HEK293 (cell line): ENCODE measurements around the gene ZNF99.
"Not testable (repeated sequence)": the region's sequence is repeated elsewhere in the genome, so short reads cannot be mapped to it uniquely, and the experiment has no call there.

Experiments used
- CTCF ChIA-PET: fragments of 350-600 bp; formaldehyde crosslinking; extraction: SDS; loops from one replicate; lab custom pipeline; 2021; ENCODE audit warnings: antibody characterized with exemption; lab: Yijun Ruan, JAX
- POLR2A ChIA-PET: fragments of 300-600 bp; formaldehyde crosslinking; extraction: SDS; loops from one replicate; lab custom pipeline; 2020; ENCODE audit warnings: antibody characterized with exemption, inconsistent platforms; lab: Yijun Ruan, JAX
- H3K27ac ChIP-seq: fragments of 200-500 bp; sonication (Bioruptor generic); 2 replicates; pipeline ENCODE4 v1.5.1; 2014; ENCODE audit warnings: low read depth, low read length, control low read depth, inconsistent platforms; ENCODE audit errors: extremely low read depth
- H3K36me3 ChIP-seq, 2 experiments: fragments of 200-500 bp in 1 of 2; sonication (Bioruptor generic) in 1 of 2; 1 replicate in 1 of 2; 2 replicates in 1 of 2; pipeline ENCODE4 v1.5.1; 2014 to 2017; ENCODE audit warnings: inconsistent platforms in 2 of 2, low read length in 2 of 2; ENCODE audit not compliant: control insufficient read depth in 2 of 2, insufficient read depth in 1 of 2
- H3K4me1 ChIP-seq: fragments of 200-500 bp; sonication (Bioruptor generic); 2 replicates; pipeline ENCODE4 v1.5.1; 2014; ENCODE audit warnings: mild to moderate bottlenecking, low read length, inconsistent platforms; ENCODE audit not compliant: control insufficient read depth, insufficient read depth
- H3K4me3 ChIP-seq: 2 replicates; pipeline ENCODE4 v1.5.1; 2011; ENCODE audit warnings: low read depth, mild to moderate bottlenecking, control low read depth, low read length, moderate library complexity
- H3K9me3 ChIP-seq: fragments of 200-500 bp; sonication (Bioruptor generic); 2 replicates; pipeline ENCODE4 v1.5.1; 2014; ENCODE audit warnings: low read depth, low read length, inconsistent platforms; ENCODE audit not compliant: control insufficient read depth, insufficient read depth
- BCL11B ChIP-seq: fragments of 450-650 bp; formaldehyde crosslinking; IDR thresholded peaks from 2 replicates; pipeline ENCODE4 v1.5.1; 2016; ENCODE audit warnings: low read depth, missing biosample characterization, missing genetic modification characterization
- GLI4 ChIP-seq: fragments of 450-650 bp; formaldehyde crosslinking; IDR thresholded peaks from 2 replicates; pipeline ENCODE4 v1.5.1; 2016; ENCODE audit warnings: missing biosample characterization, missing genetic modification characterization
- KLF7 ChIP-seq: fragments of 450-650 bp; formaldehyde crosslinking; IDR thresholded peaks from 2 replicates; pipeline ENCODE4 v1.5.1; 2016; ENCODE audit warnings: missing biosample characterization, missing genetic modification characterization, borderline replicate concordance
- MYNN ChIP-seq: fragments of 450-650 bp; formaldehyde crosslinking; IDR thresholded peaks from 2 replicates; pipeline ENCODE4 v1.5.1; 2016; ENCODE audit warnings: missing biosample characterization, missing genetic modification characterization, borderline replicate concordance
- MZF1 ChIP-seq: fragments of 450-650 bp; formaldehyde crosslinking; IDR thresholded peaks from 2 replicates; pipeline ENCODE4 v1.5.1; 2017; ENCODE audit warnings: missing biosample characterization, missing genetic modification characterization, borderline replicate concordance
- REPIN1 ChIP-seq: fragments of 450-650 bp; formaldehyde crosslinking; IDR thresholded peaks from 2 replicates; pipeline ENCODE4 v1.5.1; 2017; ENCODE audit warnings: missing biosample characterization, missing genetic modification characterization, low read depth
- ZBTB48 ChIP-seq: fragments of 450-650 bp; formaldehyde crosslinking; IDR thresholded peaks from 2 replicates; pipeline ENCODE4 v1.5.1; 2016; ENCODE audit warnings: missing biosample characterization, missing genetic modification characterization
- ZIC2 ChIP-seq: fragments of 450-650 bp; formaldehyde crosslinking; IDR thresholded peaks from 2 replicates; pipeline ENCODE4 v1.5.1; 2016; ENCODE audit warnings: missing biosample characterization, missing genetic modification characterization
- ZNF10 ChIP-seq: fragments of 450-650 bp; formaldehyde crosslinking; IDR thresholded peaks from 2 replicates; pipeline ENCODE4 v1.5.1; 2017; ENCODE audit warnings: missing biosample characterization, missing genetic modification characterization
- ZNF112 ChIP-seq: fragments of 450-650 bp; formaldehyde crosslinking; IDR thresholded peaks from 2 replicates; pipeline ENCODE4 v1.5.0; 2017; ENCODE audit warnings: missing biosample characterization, missing genetic modification characterization
- ZNF146 ChIP-seq: fragments of 450-650 bp; formaldehyde crosslinking; IDR thresholded peaks from 2 replicates; pipeline ENCODE4 v1.5.1; 2016; ENCODE audit warnings: missing biosample characterization, missing genetic modification characterization
- ZNF169 ChIP-seq: fragments of 450-650 bp; formaldehyde crosslinking; IDR thresholded peaks from 2 replicates; pipeline ENCODE4 v1.5.1; 2016; ENCODE audit warnings: missing biosample characterization, missing genetic modification characterization
- ZNF174 ChIP-seq: fragments of 450-650 bp; formaldehyde crosslinking; IDR thresholded peaks from 2 replicates; pipeline ENCODE4 v1.5.0; 2017; ENCODE audit warnings: missing biosample characterization, mild to moderate bottlenecking, missing genetic modification characterization
- ZNF23 ChIP-seq: fragments of 450-650 bp; formaldehyde crosslinking; IDR thresholded peaks from 2 replicates; pipeline ENCODE4 v1.5.1; 2016; ENCODE audit warnings: missing biosample characterization, missing genetic modification characterization, borderline replicate concordance
- ZNF248 ChIP-seq: fragments of 450-650 bp; formaldehyde crosslinking; IDR thresholded peaks from 2 replicates; pipeline ENCODE4 v1.5.1; 2017; ENCODE audit warnings: missing biosample characterization, missing genetic modification characterization
- ZNF266 ChIP-seq: fragments of 450-650 bp; formaldehyde crosslinking; IDR thresholded peaks from 2 replicates; pipeline ENCODE4 v1.5.1; 2016; ENCODE audit warnings: missing biosample characterization, missing genetic modification characterization, low read depth
- ZNF311 ChIP-seq: fragments of 450-650 bp; formaldehyde crosslinking; IDR thresholded peaks from 2 replicates; pipeline ENCODE4 v1.5.1; 2017; ENCODE audit warnings: missing biosample characterization, missing genetic modification characterization, borderline replicate concordance
- ZNF394 ChIP-seq: fragments of 450-650 bp; formaldehyde crosslinking; IDR thresholded peaks from 2 replicates; pipeline ENCODE4 v1.5.1; 2016; ENCODE audit warnings: missing biosample characterization, missing genetic modification characterization, mild to moderate bottlenecking, moderate library complexity, borderline replicate concordance
- ZNF416 ChIP-seq: fragments of 450-650 bp; formaldehyde crosslinking; IDR thresholded peaks from 2 replicates; pipeline ENCODE4 v1.5.1; 2016; ENCODE audit warnings: missing biosample characterization, missing genetic modification characterization
- ZNF426 ChIP-seq: fragments of 450-650 bp; formaldehyde crosslinking; IDR thresholded peaks from 2 replicates; pipeline ENCODE4 v1.5.1; 2017; ENCODE audit warnings: missing biosample characterization, missing genetic modification characterization, mild to moderate bottlenecking, inconsistent platforms, moderate library complexity
- ZNF473 ChIP-seq: fragments of 450-650 bp; formaldehyde crosslinking; IDR thresholded peaks from 2 replicates; pipeline ENCODE4 v1.5.1; 2017; ENCODE audit warnings: missing biosample characterization, missing genetic modification characterization
- ZNF555 ChIP-seq: fragments of 450-650 bp; formaldehyde crosslinking; conservative IDR thresholded peaks from 2 replicates; pipeline ENCODE4 v1.5.1; 2017; ENCODE audit warnings: missing biosample characterization, mild to moderate bottlenecking, missing genetic modification characterization, inconsistent platforms
- ZNF747 ChIP-seq: fragments of 450-650 bp; formaldehyde crosslinking; IDR thresholded peaks from 2 replicates; pipeline ENCODE4 v1.5.1; 2016; ENCODE audit warnings: missing biosample characterization, missing genetic modification characterization
- ZNF776 ChIP-seq: fragments of 450-650 bp; formaldehyde crosslinking; IDR thresholded peaks from 2 replicates; pipeline ENCODE4 v1.5.0; 2017; ENCODE audit warnings: missing biosample characterization, missing genetic modification characterization, borderline replicate concordance
- ZNF830 ChIP-seq: fragments of 450-650 bp; IDR thresholded peaks from 2 replicates; pipeline ENCODE4 v1.5.0; 2018; ENCODE audit warnings: missing biosample characterization, missing genetic modification characterization, low read depth, mild to moderate bottlenecking, moderate library complexity
- TF ChIP-seq, protein P1 (sequence below): fragments of 450-650 bp; formaldehyde crosslinking; IDR thresholded peaks from 2 replicates; pipeline ENCODE4 v1.5.1; 2016; ENCODE audit warnings: missing biosample characterization, missing genetic modification characterization
- TF ChIP-seq, protein P2 (sequence below): fragments of 450-650 bp; formaldehyde crosslinking; IDR thresholded peaks from 2 replicates; pipeline ENCODE4 v1.5.1; 2017; ENCODE audit warnings: missing biosample characterization, mild to moderate bottlenecking, missing genetic modification characterization, moderate library complexity
- TF ChIP-seq, protein P3 (sequence below): fragments of 450-650 bp; formaldehyde crosslinking; IDR thresholded peaks from 2 replicates; pipeline ENCODE4 v1.5.1; 2017; ENCODE audit warnings: missing biosample characterization, missing genetic modification characterization
- TF ChIP-seq, protein P4 (sequence below): fragments of 450-650 bp; formaldehyde crosslinking; IDR thresholded peaks from 2 replicates; pipeline ENCODE4 v1.5.1; 2016; ENCODE audit warnings: missing biosample characterization, missing genetic modification characterization

Gene ZNF99

DNA sequence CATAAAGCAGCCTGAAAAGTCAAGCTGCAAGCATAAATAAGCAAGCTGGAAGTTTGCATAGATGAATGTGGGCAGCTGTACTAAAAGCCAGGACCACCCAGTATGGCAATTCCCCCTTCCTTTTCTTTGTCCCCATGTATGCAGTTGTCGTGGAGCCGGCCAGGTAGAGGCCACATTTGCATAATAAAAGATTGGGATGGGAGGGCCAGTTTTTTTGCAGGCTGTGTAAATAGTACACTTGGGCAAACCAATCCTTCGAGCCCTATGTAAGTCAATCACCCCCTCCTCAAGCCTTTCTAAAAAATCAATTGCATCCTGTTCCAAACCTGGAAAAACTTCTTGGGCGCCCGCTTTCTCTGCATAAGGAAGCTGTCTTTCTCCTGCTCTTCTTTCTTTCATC lies 13.1 kb upstream of the ZNF99 start:
- no peak for TF ChIP-seq ZNF747 (tag by site-specific recombination)
- TF ChIP-seq ZNF473 (tag by site-specific recombination) = no peak
- TF ChIP-seq ZNF169 (tag by site-specific recombination) = no peak
- TF ChIP-seq ZNF10 = no peak
- no peak for TF ChIP-seq MYNN
- TF ChIP-seq, protein P1, sequence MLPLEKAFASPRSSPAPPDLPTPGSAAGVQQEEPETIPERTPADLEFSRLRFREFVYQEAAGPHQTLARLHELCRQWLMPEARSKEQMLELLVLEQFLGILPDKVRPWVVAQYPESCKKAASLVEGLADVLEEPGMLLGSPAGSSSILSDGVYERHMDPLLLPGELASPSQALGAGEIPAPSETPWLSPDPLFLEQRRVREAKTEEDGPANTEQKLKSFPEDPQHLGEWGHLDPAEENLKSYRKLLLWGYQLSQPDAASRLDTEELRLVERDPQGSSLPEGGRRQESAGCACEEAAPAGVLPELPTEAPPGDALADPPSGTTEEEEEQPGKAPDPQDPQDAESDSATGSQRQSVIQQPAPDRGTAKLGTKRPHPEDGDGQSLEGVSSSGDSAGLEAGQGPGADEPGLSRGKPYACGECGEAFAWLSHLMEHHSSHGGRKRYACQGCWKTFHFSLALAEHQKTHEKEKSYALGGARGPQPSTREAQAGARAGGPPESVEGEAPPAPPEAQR = no peak
- no peak for TF ChIP-seq BCL11B
- TF ChIP-seq ZNF248 (tag by site-specific recombination) = no peak
- no peak for TF ChIP-seq ZNF112
- TF ChIP-seq ZIC2 (tag by site-specific recombination) = no peak
- TF ChIP-seq, protein P2, sequence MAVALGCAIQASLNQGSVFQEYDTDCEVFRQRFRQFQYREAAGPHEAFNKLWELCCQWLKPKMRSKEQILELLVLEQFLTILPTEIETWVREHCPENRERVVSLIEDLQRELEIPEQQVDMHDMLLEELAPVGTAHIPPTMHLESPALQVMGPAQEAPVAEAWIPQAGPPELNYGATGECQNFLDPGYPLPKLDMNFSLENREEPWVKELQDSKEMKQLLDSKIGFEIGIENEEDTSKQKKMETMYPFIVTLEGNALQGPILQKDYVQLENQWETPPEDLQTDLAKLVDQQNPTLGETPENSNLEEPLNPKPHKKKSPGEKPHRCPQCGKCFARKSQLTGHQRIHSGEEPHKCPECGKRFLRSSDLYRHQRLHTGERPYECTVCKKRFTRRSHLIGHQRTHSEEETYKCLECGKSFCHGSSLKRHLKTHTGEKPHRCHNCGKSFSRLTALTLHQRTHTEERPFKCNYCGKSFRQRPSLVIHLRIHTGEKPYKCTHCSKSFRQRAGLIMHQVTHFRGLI (tag by site-specific recombination) = no peak
- TF ChIP-seq ZNF146 = no peak
- no peak for TF ChIP-seq REPIN1 (tag by site-specific recombination)
- no peak for TF ChIP-seq ZNF266
- TF ChIP-seq ZNF174 (tag by site-specific recombination) = no peak
- TF ChIP-seq ZBTB48 (tag by site-specific recombination) = no peak
- no peak for TF ChIP-seq GLI4 (tag by site-specific recombination)
- TF ChIP-seq ZNF776 (tag by site-specific recombination) = no peak
- no peak for TF ChIP-seq ZNF23 (tag by site-specific recombination)
- H3K4me1 ChIP-seq = no peaks in the 10 kb centered on the region
- ChIA-PET POLR2A (no interaction called here), CTCF (no interaction called here)
- no peaks in the 10 kb centered on the region; a peak in 1 of 3 replicates for H3K36me3 ChIP-seq
- H3K4me3 ChIP-seq = no peak overlapping the region
- H3K9me3 ChIP-seq = no peaks in the 10 kb centered on the region
- H3K27ac ChIP-seq = no peak overlapping the region

DNA sequence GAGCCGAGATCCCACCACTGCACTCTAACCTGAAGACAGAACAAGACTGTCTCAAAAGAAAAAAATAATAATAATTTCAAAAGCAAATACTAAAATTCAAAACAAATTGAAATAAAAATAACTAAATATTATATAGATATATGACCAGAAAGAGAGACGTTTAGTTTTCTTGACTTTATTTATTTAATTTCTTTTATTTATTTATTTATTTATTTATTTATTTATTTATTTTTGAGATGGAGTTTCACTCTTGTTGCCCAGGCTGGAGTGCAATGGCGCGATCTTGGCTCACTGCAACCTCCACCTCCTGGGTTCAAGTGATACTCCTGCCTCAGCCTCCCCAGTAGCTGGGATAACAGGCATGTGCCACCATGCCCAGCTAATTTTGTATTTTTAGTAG lies 8.9 kb upstream of the ZNF99 start:
- POLR2A ChIA-PET = not testable (repeated sequence)

DNA sequence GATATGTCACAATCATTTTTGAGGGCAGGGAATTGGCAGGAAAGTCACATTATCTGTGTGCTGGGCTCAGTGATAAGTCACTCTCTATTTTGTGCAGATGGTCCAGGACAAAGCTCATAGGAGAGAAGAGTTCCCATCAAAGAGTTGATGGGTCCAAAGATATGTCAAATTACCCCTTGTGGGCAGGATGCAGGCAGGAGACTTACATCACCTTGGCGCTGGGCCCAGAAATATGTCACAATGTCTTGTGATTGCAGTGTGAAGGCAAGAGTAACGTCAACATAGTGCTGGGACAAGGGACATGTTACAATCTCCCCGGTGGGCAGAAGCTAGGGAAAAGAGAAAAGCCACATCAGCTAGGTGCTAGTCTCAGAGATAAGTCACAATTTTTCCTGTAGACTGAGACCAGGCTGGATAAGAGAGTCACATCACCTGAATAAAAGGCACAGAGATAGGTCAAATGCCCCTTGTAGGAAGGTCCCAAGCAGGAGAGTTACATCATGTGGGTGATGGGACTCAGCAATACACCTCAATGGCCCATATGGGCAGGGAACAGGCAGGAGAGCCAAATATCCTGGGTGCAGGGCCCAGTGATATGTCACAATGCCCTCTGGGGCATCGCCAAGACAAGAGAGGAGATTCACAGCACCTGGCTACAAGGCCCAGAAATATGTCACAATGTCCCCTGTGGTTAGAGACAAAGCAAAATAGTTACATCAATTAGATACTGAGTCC lies 47.9 kb downstream of the ZNF99 start:
- H3K27ac ChIP-seq = no peak overlapping the region
- H3K36me3 ChIP-seq = no peaks in the 10 kb centered on the region
- no peak overlapping the region for H3K4me3 ChIP-seq
- no peaks in the 10 kb centered on the region for H3K9me3 ChIP-seq
- CTCF ChIA-PET = no interaction called here
- POLR2A ChIA-PET = no interaction called here
- H3K4me1 ChIP-seq = no peaks in the 10 kb centered on the region
- no peak for TF ChIP-seq KLF7
- TF ChIP-seq, protein P3, sequence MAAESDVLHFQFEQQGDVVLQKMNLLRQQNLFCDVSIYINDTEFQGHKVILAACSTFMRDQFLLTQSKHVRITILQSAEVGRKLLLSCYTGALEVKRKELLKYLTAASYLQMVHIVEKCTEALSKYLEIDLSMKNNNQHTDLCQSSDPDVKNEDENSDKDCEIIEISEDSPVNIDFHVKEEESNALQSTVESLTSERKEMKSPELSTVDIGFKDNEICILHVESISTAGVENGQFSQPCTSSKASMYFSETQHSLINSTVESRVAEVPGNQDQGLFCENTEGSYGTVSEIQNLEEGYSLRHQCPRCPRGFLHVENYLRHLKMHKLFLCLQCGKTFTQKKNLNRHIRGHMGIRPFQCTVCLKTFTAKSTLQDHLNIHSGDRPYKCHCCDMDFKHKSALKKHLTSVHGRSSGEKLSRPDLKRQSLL (tag by site-specific recombination) = no peak
- TF ChIP-seq, protein P4, sequence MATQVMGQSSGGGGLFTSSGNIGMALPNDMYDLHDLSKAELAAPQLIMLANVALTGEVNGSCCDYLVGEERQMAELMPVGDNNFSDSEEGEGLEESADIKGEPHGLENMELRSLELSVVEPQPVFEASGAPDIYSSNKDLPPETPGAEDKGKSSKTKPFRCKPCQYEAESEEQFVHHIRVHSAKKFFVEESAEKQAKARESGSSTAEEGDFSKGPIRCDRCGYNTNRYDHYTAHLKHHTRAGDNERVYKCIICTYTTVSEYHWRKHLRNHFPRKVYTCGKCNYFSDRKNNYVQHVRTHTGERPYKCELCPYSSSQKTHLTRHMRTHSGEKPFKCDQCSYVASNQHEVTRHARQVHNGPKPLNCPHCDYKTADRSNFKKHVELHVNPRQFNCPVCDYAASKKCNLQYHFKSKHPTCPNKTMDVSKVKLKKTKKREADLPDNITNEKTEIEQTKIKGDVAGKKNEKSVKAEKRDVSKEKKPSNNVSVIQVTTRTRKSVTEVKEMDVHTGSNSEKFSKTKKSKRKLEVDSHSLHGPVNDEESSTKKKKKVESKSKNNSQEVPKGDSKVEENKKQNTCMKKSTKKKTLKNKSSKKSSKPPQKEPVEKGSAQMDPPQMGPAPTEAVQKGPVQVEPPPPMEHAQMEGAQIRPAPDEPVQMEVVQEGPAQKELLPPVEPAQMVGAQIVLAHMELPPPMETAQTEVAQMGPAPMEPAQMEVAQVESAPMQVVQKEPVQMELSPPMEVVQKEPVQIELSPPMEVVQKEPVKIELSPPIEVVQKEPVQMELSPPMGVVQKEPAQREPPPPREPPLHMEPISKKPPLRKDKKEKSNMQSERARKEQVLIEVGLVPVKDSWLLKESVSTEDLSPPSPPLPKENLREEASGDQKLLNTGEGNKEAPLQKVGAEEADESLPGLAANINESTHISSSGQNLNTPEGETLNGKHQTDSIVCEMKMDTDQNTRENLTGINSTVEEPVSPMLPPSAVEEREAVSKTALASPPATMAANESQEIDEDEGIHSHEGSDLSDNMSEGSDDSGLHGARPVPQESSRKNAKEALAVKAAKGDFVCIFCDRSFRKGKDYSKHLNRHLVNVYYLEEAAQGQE (tag by site-specific recombination) = no peak
- no peak for TF ChIP-seq ZNF416 (tag by site-specific recombination)
- TF ChIP-seq ZNF830 = no peak
- no peak for TF ChIP-seq ZNF311 (tag by site-specific recombination)
- TF ChIP-seq MZF1 = no peak

More for the DNA sequence above, 8.9 kb upstream of the ZNF99 start:
- H3K36me3 ChIP-seq, H3K4me1 ChIP-seq, H3K27ac ChIP-seq, CTCF ChIA-PET, H3K4me3 ChIP-seq, H3K9me3 ChIP-seq: not testable (repeated sequence)
- TF ChIP-seq ZNF394 (tag by site-specific recombination) (peak; percentile 30; the same call in 1 of the 2 replicates), ZNF426 (peak; percentile 20), ZNF555 (tag by site-specific recombination) (0 out of 2 replicates have a peak, but pooled peaks have one; percentile 7)
